ENCODE results near the gene AMELX.

DNA sequence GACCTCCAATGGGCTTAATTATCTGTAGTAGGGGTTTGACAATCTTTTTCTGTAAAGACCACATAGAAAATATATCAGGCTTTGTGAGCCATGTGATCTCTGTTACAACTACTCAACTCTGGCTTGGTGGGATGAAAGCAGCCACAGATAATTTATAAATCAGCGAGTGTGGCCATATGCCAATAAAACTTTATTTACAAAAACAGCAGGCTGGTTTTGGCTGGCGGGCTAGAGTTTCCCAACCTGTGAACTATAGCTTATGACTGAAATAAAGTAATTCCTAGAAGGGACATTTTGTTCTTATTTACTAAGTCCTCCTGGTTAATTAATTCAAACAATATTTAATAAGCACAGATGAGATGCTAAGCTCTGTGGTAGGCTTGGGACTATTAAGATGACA lies 35.9 kb upstream of the AMELX start:
- TF ChIP-seq, protein P1, sequence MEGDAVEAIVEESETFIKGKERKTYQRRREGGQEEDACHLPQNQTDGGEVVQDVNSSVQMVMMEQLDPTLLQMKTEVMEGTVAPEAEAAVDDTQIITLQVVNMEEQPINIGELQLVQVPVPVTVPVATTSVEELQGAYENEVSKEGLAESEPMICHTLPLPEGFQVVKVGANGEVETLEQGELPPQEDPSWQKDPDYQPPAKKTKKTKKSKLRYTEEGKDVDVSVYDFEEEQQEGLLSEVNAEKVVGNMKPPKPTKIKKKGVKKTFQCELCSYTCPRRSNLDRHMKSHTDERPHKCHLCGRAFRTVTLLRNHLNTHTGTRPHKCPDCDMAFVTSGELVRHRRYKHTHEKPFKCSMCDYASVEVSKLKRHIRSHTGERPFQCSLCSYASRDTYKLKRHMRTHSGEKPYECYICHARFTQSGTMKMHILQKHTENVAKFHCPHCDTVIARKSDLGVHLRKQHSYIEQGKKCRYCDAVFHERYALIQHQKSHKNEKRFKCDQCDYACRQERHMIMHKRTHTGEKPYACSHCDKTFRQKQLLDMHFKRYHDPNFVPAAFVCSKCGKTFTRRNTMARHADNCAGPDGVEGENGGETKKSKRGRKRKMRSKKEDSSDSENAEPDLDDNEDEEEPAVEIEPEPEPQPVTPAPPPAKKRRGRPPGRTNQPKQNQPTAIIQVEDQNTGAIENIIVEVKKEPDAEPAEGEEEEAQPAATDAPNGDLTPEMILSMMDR (IDR thresholded peaks at IDR 0.05) = no peak
- TF ChIP-seq POLR2A (IDR thresholded peaks at IDR 0.05; ENCODE audit: low read depth) (no peak), POLR2AphosphoS5 (IDR thresholded peaks at IDR 0.05) (no peak)
